ENCODE results near the gene PAIP2B. TPM values are rescaled to one million over a fixed set of nuclear protein-coding genes. Genes with fewer than 3 reads are reported as not detected.

The PAIP2B gene
- total and polyA plus RNA-seq, 2 of the 13 experiments (the other 11 are each of a cell fraction or from before 2014, with no cell fraction given), result 0.16 to 0.29 TPM

DNA sequence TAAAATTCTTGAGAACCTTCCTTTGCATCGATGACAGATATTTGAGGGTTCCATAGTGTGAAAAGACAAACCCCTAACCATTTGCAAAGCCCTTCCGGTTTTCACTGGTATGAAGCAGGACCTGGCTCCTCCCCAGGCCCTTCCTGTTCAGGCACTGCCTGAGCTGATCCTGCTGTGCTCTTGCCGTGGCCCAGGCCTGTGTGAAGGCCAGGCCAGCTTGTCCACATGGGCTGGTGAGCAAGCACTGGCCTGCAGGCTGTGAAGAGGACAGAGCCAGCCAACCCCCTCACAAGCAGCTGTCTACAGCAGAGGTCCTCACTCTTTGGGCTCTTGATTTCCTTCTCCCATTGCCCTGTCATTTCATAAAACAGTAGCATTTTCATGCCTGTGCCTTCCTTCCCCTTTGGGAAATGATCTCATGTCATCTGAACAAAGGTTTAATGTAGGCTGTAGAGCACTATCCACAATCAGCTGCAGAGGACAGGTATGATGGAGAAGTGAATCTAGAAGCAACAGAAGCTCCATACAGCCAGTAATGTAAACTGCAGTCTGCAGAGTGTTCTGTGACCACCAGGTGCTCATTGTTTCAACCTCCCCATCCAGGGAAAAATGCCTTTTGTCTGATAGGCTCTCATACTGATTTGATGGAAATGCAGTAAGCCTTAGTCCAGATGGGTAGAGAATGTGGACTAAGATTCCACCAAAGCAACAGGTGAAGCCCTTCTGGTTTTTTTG lies 76.7 kb downstream of the PAIP2B start (continued):
- 0 out of 2 replicates have a peak, but pooled peaks have one; percentile 21 for TF ChIP-seq ZC3H4 (CRISPR knock-in tag; IDR thresholded peaks at IDR 0.05; ENCODE audit: borderline replicate concordance)
- TF ChIP-seq POLR2G (IDR thresholded peaks at IDR 0.05; ENCODE audit: low read depth, low read length), result peak; percentile 69
- peak; percentile 45; the same call in 1 of the 2 replicates for TF ChIP-seq POLR2AphosphoS2 (IDR thresholded peaks at IDR 0.05; ENCODE audit: low read depth, low read length)
- TF ChIP-seq AGO2 (optimal IDR thresholded peaks at IDR 0.05; ENCODE audit: low read depth, low read length), result peak; percentile 50
- TF ChIP-seq PRMT3 (CRISPR knock-in tag; IDR thresholded peaks at IDR 0.05; ENCODE audit: borderline replicate concordance, low read depth), result no peak

GRCh38 chr2:71148506-71149063 lies 78.3 kb downstream of the PAIP2B start:
- Histone ChIP-seq H3K9ac (ENCODE audit: insufficient read depth, low read depth, low read length) (no peak overlapping the region), H4K20me1 (ENCODE audit: insufficient read depth, low read length) (peaks cover 8% of the 10 kb centered on the region), H3K9me3 (ENCODE audit: low read length) (no peaks in the 10 kb centered on the region), H3K4me1 (ENCODE audit: insufficient read depth, low read length) (no peaks in the 10 kb centered on the region), H3K79me2 (ENCODE audit: insufficient read depth, low read length) (no peaks in the 10 kb centered on the region), H3K27me3 (ENCODE audit: control insufficient read depth in 1 of 2, insufficient read depth in 2 of 2, low read length in 2 of 2) (no peaks in the 10 kb centered on the region), H3K36me3 (replicated peaks in 1 of 2; ENCODE audit: control insufficient read depth in 1 of 2, insufficient read depth in 2 of 2, low read length in 2 of 2) (peaks cover 35 to 65% of the 10 kb centered on the region in 2 experiments), H3K4me3 (replicated peaks in 1 of 3; ENCODE audit: insufficient read depth in 1 of 3, low read depth in 2 of 3, low read length in 3 of 3) (no peak overlapping the region), H3K27ac (ENCODE audit: extremely low read length, insufficient read depth, low read length) (no peak overlapping the region), H2AFZ (ENCODE audit: low read length) (no peak overlapping the region), H3K4me2 (ENCODE audit: low read depth, low read length) (no peak overlapping the region)
- WGBS (ENCODE audit: low lambda C conversion rate), result 94% methylated on average over 2 of the region's 2 CpGs
- ChIA-PET POLR2A (interaction anchor here (1.1 to 1.5 kb wide), 2 partner anchors 18 to 19 kb away, joined by 3 to 4 read pairs; partner anchors contain the start of genes MCEE and MPHOSPH10), CTCF (ENCODE audit: low intra/inter-chr PET ratio, low total read pairs) (no interaction called here)
- ATAC-seq (no peak), DNase-seq (ENCODE audit: low spot score) (no peak), FAIRE-seq (no peak)
- in situ Hi-C loops (cut with HindIII; ENCODE audit: extremely low pct_ligation_motif_present, low pct_unique_long_range_greater_than_20kb), result no loop called here
- intact Hi-C loops (cut with micrococcal nuclease; ENCODE audit: unreplicated experiment), result no loop called here
- BruUV-seq (replicated peaks), result no TSS peak
- no peak for TF ChIP-seq REPIN1 (CRISPR knock-in tag; IDR thresholded peaks at IDR 0.05; ENCODE audit: borderline replicate concordance, low read depth)
- no peak for TF ChIP-seq ZNF121 (CRISPR knock-in tag; IDR thresholded peaks at IDR 0.05)
- no peak for TF ChIP-seq MZF1 (CRISPR knock-in tag; IDR thresholded peaks at IDR 0.05; ENCODE audit: borderline replicate concordance)
- TF ChIP-seq ZNF607 (CRISPR knock-in tag; IDR thresholded peaks at IDR 0.05; ENCODE audit: borderline replicate concordance), result no peak
- TF ChIP-seq ZNF605 (CRISPR knock-in tag; IDR thresholded peaks at IDR 0.05), result no peak
- TF ChIP-seq, protein P1, sequence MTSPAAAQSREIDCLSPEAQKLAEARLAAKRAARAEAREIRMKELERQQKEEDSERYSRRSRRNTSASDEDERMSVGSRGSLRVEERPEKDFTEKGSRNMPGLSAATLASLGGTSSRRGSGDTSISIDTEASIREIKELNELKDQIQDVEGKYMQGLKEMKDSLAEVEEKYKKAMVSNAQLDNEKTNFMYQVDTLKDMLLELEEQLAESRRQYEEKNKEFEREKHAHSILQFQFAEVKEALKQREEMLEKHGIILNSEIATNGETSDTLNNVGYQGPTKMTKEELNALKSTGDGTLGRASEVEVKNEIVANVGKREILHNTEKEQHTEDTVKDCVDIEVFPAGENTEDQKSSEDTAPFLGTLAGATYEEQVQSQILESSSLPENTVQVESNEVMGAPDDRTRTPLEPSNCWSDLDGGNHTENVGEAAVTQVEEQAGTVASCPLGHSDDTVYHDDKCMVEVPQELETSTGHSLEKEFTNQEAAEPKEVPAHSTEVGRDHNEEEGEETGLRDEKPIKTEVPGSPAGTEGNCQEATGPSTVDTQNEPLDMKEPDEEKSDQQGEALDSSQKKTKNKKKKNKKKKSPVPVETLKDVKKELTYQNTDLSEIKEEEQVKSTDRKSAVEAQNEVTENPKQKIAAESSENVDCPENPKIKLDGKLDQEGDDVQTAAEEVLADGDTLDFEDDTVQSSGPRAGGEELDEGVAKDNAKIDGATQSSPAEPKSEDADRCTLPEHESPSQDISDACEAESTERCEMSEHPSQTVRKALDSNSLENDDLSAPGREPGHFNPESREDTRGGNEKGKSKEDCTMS (CRISPR knock-in tag; conservative IDR thresholded peaks at IDR 0.05), result no peak
- TF ChIP-seq GABPB1 (CRISPR knock-in tag; IDR thresholded peaks at IDR 0.05), result no peak
- no peak for TF ChIP-seq HOXA5 (CRISPR knock-in tag; IDR thresholded peaks at IDR 0.05)
